ENCODE measurements around the gene CBLB. TPM values are rescaled to one million over a fixed set of nuclear protein-coding genes. Genes with fewer than 3 reads are reported as not detected.

The CBLB gene
- total RNA-seq, 1 donor from 2014 or later, result 29.7 TPM

DNA sequence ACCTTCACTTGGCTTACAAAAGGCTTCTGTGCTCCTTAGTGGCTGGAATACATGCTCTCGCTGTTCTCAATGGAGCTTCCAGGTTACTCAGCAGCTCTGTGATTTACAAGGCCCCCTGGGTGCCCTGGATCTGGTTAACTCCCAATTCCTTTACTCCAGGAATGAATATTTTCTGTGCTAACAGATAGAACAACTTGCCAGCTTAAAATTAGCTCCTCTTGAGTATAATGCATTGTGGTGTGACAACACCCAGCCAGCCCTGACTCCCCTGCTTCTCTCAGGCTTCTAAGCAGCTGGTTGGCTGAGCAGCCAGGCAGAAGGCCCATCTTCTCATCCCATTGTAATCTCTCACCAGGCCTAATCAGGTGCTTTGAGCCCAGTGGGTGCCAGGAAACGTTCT lies 255.7 kb downstream of the CBLB start:
- Histone ChIP-seq H3K4me1 (no peaks in the 10 kb centered on the region), H3K27ac (no peak overlapping the region), H3K9me3 (no peaks in the 10 kb centered on the region), H3K36me3 (no peaks in the 10 kb centered on the region), H3K4me3 (no peak overlapping the region), H3K27me3 (ENCODE audit: low read depth) (no peaks in the 10 kb centered on the region)
- no peak for ATAC-seq
- TF ChIP-seq, protein P1, sequence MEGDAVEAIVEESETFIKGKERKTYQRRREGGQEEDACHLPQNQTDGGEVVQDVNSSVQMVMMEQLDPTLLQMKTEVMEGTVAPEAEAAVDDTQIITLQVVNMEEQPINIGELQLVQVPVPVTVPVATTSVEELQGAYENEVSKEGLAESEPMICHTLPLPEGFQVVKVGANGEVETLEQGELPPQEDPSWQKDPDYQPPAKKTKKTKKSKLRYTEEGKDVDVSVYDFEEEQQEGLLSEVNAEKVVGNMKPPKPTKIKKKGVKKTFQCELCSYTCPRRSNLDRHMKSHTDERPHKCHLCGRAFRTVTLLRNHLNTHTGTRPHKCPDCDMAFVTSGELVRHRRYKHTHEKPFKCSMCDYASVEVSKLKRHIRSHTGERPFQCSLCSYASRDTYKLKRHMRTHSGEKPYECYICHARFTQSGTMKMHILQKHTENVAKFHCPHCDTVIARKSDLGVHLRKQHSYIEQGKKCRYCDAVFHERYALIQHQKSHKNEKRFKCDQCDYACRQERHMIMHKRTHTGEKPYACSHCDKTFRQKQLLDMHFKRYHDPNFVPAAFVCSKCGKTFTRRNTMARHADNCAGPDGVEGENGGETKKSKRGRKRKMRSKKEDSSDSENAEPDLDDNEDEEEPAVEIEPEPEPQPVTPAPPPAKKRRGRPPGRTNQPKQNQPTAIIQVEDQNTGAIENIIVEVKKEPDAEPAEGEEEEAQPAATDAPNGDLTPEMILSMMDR (IDR thresholded peaks at IDR 0.05), result no peak
- DNase-seq, result no peak
- intact Hi-C loops (cut with DNase I), result no loop called here

DNA sequence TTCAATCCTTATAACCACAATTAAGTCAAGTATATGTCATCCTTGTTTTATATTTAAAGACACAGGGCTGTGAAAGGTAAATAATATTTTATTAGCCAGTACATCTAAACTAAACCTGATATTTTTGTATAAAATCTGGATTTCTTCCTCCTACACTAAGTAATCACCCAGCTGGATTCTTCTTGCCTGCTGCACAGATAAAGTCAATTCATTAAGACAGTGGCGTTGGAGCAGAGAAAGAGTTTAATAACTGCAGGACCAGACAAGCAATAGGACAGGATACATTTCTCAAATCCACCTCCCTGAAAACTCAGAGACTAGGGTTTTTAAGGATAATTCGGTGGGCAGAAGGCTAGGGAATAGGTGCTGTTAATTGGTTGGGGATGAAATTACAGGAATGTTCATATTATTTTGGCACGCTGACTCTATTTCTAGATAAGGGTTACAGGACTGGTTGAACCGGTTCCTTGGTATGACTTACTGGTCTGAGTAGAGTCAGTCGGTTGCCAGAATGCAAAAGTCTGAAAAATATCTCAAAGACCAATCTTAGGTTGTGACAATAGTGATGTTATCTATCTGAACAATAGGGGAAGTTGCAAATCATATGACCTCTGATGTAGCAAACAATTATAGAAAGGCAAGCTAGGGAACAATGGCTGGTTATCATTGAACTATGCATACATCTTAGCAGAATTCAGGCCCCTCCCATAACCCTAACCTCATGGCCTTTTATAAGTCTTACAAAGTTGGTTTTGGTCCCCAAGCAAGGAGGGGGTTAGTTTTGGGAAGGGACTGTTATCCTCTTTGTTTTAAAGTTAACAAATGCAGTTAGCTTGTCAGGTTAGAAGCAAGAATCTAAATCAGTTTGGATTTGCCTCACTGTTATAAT lies 257.3 kb downstream of the CBLB start:
- ATAC-seq, result peak; percentile 73 to 93
- Histone ChIP-seq H3K36me3 (no peaks in the 10 kb centered on the region), H3K27me3 (ENCODE audit: low read depth) (no peaks in the 10 kb centered on the region), H3K9me3 (no peaks in the 10 kb centered on the region), H3K4me1 (no peaks in the 10 kb centered on the region), H3K4me3 (no peak overlapping the region), H3K27ac (no peak overlapping the region)
- DNase-seq, result no peak
- TF ChIP-seq, protein P1 (IDR thresholded peaks at IDR 0.05), result no peak
- intact Hi-C loops (cut with DNase I), result no loop called here

DNA sequence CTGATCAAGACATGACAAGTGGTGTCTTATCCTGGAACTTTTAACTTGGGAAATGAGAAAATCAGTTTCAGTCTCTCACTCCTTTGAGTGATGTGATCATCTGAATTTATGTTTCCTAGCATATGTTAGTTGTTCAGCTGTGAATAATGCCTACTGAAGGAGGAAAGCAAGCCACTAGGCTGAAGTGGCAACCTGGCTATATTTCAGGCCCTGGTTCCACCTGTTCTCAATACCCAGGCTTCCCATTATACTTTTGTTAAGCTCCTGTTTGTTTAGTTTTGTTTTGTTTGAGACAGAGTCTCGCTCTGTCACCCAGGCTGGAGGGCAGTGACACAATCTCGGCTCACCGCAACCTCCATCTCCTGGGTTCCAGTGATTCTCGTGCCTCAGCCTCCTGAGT lies 258.3 kb downstream of the CBLB start:
- ATAC-seq (peak in 1 of 2 donors; percentile 54), DNase-seq (no peak)
- Histone ChIP-seq H3K9me3 (no peaks in the 10 kb centered on the region), H3K4me3 (no peak overlapping the region), H3K36me3 (no peaks in the 10 kb centered on the region), H3K27me3 (ENCODE audit: low read depth) (no peaks in the 10 kb centered on the region), H3K4me1 (no peaks in the 10 kb centered on the region), H3K27ac (no peak overlapping the region)
- intact Hi-C loops (cut with DNase I), result no loop called here
- TF ChIP-seq, protein P1 (IDR thresholded peaks at IDR 0.05), result no peak

DNA sequence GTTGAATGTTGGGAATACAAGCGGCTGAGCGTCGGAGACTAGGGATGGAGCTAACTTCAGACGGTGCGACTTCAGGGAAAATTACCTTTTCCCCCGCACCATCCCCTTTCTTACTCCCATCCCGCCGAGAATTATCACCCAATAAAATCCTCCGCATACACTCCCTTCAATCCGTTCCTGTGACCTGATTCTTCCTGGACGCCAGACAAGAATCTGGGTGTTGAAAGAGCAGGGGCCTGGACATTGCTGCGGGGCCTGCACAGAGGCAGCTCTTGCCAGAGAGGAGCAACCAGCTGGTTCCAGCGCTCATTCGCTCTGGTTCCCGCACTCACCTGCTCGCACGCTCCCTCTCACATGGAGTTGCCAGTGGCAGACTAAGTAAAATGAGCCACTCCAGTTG lies 260.2 kb downstream of the CBLB start:
- Histone ChIP-seq H3K4me1 (no peaks in the 10 kb centered on the region), H3K36me3 (no peaks in the 10 kb centered on the region), H3K4me3 (no peak overlapping the region), H3K9me3 (no peaks in the 10 kb centered on the region), H3K27ac (no peak overlapping the region), H3K27me3 (ENCODE audit: low read depth) (no peaks in the 10 kb centered on the region)
- no peak for ATAC-seq
- TF ChIP-seq, protein P1 (IDR thresholded peaks at IDR 0.05), result no peak
- no peak for DNase-seq
- intact Hi-C loops (cut with DNase I), result no loop called here

DNA sequence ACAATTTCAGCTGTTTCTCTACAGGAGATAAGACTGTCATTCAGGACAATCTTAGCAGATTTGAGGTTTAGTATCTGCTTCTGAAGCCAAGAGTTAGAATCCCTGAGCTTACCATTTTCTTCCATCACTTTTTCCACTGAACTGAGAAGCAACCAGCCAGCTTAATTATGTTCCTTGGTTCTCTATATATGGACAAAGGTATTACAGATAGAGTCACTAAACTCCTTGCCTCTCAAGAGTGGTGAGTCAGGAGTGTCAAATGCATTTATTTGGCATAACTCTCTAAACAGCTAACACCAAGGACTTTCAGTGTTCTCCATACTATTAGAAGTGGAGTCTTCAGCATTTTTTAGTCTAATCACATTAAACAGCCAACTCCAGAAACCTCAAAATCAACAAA lies 262.8 kb downstream of the CBLB start:
- no peaks in the 10 kb centered on the region for H3K27me3 ChIP-seq (ENCODE audit: low read depth)
- H3K27ac ChIP-seq, result no peak overlapping the region
- no peaks in the 10 kb centered on the region for H3K4me1 ChIP-seq
- H3K9me3 ChIP-seq, result no peaks in the 10 kb centered on the region
- intact Hi-C loops (cut with DNase I), result no loop called here
- ATAC-seq, result no peak
- H3K4me3 ChIP-seq, result no peak overlapping the region
- H3K36me3 ChIP-seq, result no peaks in the 10 kb centered on the region
- no peak for DNase-seq
- TF ChIP-seq, protein P1 (IDR thresholded peaks at IDR 0.05), result no peak

Measured in lower lobe of right lung (tissue), 2 donors.